ENCODE measurements around the gene CLDN14.

DNA sequence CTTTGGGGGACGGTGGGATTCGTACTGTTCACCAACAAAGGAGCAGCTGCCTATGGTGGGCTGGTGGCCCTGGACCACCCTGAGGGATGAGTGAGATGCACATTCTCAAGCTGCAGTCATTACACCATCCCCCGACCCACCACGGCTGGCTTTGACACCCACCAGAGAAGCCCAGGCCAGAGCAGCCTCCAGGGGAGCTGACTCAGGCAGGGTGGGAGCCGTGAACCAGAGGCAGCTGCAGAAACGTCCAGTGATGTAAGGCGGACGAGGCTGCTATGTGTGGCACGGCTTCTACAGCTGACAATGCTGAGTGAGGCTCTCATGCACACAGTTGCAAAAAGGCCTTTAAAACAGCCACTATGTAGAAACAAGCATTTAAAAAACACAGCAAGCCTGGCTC lies 54.6 kb downstream of the CLDN14 start:
- TF ChIP-seq POLR2A (IDR thresholded peaks at IDR 0.05) = no peak
- TF ChIP-seq, protein P1, sequence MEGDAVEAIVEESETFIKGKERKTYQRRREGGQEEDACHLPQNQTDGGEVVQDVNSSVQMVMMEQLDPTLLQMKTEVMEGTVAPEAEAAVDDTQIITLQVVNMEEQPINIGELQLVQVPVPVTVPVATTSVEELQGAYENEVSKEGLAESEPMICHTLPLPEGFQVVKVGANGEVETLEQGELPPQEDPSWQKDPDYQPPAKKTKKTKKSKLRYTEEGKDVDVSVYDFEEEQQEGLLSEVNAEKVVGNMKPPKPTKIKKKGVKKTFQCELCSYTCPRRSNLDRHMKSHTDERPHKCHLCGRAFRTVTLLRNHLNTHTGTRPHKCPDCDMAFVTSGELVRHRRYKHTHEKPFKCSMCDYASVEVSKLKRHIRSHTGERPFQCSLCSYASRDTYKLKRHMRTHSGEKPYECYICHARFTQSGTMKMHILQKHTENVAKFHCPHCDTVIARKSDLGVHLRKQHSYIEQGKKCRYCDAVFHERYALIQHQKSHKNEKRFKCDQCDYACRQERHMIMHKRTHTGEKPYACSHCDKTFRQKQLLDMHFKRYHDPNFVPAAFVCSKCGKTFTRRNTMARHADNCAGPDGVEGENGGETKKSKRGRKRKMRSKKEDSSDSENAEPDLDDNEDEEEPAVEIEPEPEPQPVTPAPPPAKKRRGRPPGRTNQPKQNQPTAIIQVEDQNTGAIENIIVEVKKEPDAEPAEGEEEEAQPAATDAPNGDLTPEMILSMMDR (IDR thresholded peaks at IDR 0.05) = no peak
- TF ChIP-seq POLR2AphosphoS5 (IDR thresholded peaks at IDR 0.05) = no peak
